Measurements from ENCODE around the gene PRKAG1.

Gene PRKAG1

DNA sequence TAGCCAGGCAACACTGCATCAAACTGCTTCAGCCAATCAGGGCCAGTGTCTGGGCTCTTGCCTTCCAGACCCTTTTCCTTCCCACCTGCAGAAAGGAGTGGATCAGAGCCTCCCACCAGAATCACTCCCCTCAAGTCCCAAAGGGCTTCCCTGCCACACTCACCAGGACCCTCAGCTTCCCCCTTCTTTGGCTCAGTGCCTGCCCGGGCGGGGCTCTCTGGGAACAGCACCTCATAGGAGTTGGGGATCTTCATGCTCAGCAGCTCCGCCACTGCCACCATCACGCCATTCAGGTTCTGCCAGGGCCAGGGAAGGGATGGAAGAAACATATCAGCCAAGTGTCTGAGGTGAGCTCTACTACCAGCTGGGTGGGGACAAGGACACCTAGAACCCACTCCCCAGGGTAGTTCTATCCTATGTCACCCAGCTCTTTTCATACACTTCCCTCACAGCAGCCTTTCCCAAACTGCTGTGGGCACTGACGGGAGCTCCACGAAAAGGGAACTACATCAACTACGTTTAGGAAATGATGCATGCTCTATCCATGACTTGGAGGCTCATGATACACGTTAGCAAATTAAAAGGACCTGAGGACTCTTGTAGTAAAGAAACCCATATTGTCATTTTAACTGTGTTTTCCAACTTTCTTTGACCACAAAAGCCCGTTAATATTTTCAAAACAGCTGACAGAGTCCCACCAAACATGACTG lies 9.4 kb upstream of the PRKAG1 start:
- Histone ChIP-seq H2AFZ (ENCODE audit: low read length) (no peak overlapping the region), H3K4me2 (ENCODE audit: low read depth, low read length, poor library complexity, severe bottlenecking) (no peak overlapping the region), H3K9ac (ENCODE audit: low read depth, low read length, poor library complexity, severe bottlenecking) (no peak overlapping the region), H3K36me3 (ENCODE audit: insufficient read depth, low read length) (peaks cover 79% of the 10 kb centered on the region; the same call in 1 of the 2 replicates), H3K9me3 (ENCODE audit: insufficient read depth, low read depth, low read length) (no peaks in the 10 kb centered on the region), H3K9me2 (replicated peaks; ENCODE audit: low read depth, low read length) (no peaks in the 10 kb centered on the region), H4K20me1 (ENCODE audit: insufficient read depth, low read length, poor library complexity, severe bottlenecking) (no peaks in the 10 kb centered on the region), H3K27me3 (ENCODE audit: insufficient read depth, low read length, poor library complexity, severe bottlenecking) (no peaks in the 10 kb centered on the region), H3F3A (ENCODE audit: low read depth) (no peaks in the 10 kb centered on the region), H3K4me1 (ENCODE audit: insufficient read depth, low read length, poor library complexity, severe bottlenecking) (no peaks in the 10 kb centered on the region), H3K79me2 (ENCODE audit: insufficient read depth, low read length) (no peaks in the 10 kb centered on the region), H3K4me3 (ENCODE audit: low read length, poor library complexity, severe bottlenecking) (no peak overlapping the region)
- TF ChIP-seq CTCF (conservative IDR thresholded peaks at IDR 0.05; ENCODE audit: low read length): no peak
- TF ChIP-seq EZH2phosphoT487 (IDR thresholded peaks at IDR 0.05; ENCODE audit: borderline replicate concordance): no peak

DNA sequence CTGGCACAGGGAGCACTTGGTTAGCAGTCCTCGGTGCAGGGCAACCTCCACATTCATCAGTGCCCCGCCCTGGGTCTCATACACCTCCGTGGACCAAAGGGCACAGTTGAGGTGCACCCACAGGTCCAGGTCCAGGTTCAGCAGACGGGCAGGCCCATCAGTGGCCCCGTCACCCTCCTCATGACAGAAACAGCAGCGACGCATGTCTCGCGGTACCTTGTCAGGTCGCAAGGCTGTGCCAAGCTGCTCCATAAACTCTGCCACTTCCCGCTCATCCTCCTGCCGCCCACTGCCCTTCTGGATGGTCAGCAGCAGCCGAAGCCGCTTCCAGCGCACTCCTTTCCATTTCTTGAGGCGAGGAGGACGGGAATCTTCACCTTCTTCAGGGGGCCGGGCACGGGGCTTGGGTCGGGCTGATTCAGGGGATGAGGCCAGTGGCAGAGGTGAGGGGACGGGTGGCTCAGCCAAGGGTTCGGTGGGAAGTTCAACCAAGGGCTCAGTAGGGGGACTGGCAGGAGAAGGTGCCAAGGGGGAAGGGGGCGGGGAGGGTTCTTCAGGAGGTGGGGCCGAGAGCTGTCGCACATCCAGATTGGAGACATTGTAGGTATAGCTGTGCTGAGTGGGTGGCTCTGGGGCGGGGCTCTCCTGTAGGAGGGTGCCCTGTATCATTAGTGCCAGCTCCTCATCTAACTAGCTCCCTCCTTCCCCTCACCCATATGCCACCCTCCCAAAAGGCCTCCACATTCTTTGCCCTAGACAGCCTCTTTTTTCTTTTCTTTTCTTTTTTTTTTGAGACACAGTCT lies 8.3 kb upstream of the PRKAG1 start:
- no peak overlapping the region for H3K4me2 ChIP-seq (ENCODE audit: low read depth, low read length, poor library complexity, severe bottlenecking)
- H3K9me2 ChIP-seq (replicated peaks; ENCODE audit: low read depth, low read length): no peaks in the 10 kb centered on the region
- H3K9me3 ChIP-seq (ENCODE audit: insufficient read depth, low read depth, low read length): no peaks in the 10 kb centered on the region
- no peak overlapping the region for H2AFZ ChIP-seq (ENCODE audit: low read length)
- no peaks in the 10 kb centered on the region for H3K27me3 ChIP-seq (ENCODE audit: insufficient read depth, low read length, poor library complexity, severe bottlenecking)
- H3K79me2 ChIP-seq (ENCODE audit: insufficient read depth, low read length): no peaks in the 10 kb centered on the region
- no peak overlapping the region for H3K9ac ChIP-seq (ENCODE audit: low read depth, low read length, poor library complexity, severe bottlenecking)
- H4K20me1 ChIP-seq (ENCODE audit: insufficient read depth, low read length, poor library complexity, severe bottlenecking): no peaks in the 10 kb centered on the region
- H3K36me3 ChIP-seq (ENCODE audit: insufficient read depth, low read length): peaks cover 79% of the 10 kb centered on the region; the same call in 1 of the 2 replicates
- H3F3A ChIP-seq (ENCODE audit: low read depth): no peaks in the 10 kb centered on the region
- no peak overlapping the region for H3K4me3 ChIP-seq (ENCODE audit: low read length, poor library complexity, severe bottlenecking)
- H3K4me1 ChIP-seq (ENCODE audit: insufficient read depth, low read length, poor library complexity, severe bottlenecking): no peaks in the 10 kb centered on the region
- no peak for TF ChIP-seq CTCF (conservative IDR thresholded peaks at IDR 0.05; ENCODE audit: low read length)
- TF ChIP-seq EZH2phosphoT487 (IDR thresholded peaks at IDR 0.05; ENCODE audit: borderline replicate concordance): no peak

GRCh38 chr12:49026101-49026500 lies 7.5 kb upstream of the PRKAG1 start:
- no peaks in the 10 kb centered on the region for H3K27me3 ChIP-seq (ENCODE audit: insufficient read depth, low read length, poor library complexity, severe bottlenecking)
- H3K4me1 ChIP-seq (ENCODE audit: insufficient read depth, low read length, poor library complexity, severe bottlenecking): no peaks in the 10 kb centered on the region
- H4K20me1 ChIP-seq (ENCODE audit: insufficient read depth, low read length, poor library complexity, severe bottlenecking): no peaks in the 10 kb centered on the region
- H3K36me3 ChIP-seq (ENCODE audit: insufficient read depth, low read length): peaks cover 79% of the 10 kb centered on the region; the same call in 1 of the 2 replicates
- H3K9me3 ChIP-seq (ENCODE audit: insufficient read depth, low read depth, low read length): no peaks in the 10 kb centered on the region
- H2AFZ ChIP-seq (ENCODE audit: low read length): no peak overlapping the region
- H3K9me2 ChIP-seq (replicated peaks; ENCODE audit: low read depth, low read length): no peaks in the 10 kb centered on the region
- TF ChIP-seq CTCF (conservative IDR thresholded peaks at IDR 0.05; ENCODE audit: low read length): no peak
- no peaks in the 10 kb centered on the region for H3F3A ChIP-seq (ENCODE audit: low read depth)
- no peak overlapping the region for H3K4me3 ChIP-seq (ENCODE audit: low read length, poor library complexity, severe bottlenecking)
- no peak overlapping the region for H3K4me2 ChIP-seq (ENCODE audit: low read depth, low read length, poor library complexity, severe bottlenecking)
- no peak overlapping the region for H3K9ac ChIP-seq (ENCODE audit: low read depth, low read length, poor library complexity, severe bottlenecking)
- no peaks in the 10 kb centered on the region for H3K79me2 ChIP-seq (ENCODE audit: insufficient read depth, low read length)

Measured in Loucy (cell line).